NT2/D1 (cell line): Measurements from ENCODE around the gene PPP2R5C.

Experiments
- SUZ12 ChIP-seq: IDR thresholded peaks from 2 replicates; pipeline ENCODE4 v1.6.1; 2011; ENCODE audit not compliant: insufficient read length, insufficient read depth; ENCODE audit errors: extremely low read depth
- YY1 ChIP-seq: IDR thresholded peaks from 2 replicates; pipeline ENCODE4 v1.6.1; 2011; ENCODE audit not compliant: insufficient read length, insufficient read depth

DNA sequence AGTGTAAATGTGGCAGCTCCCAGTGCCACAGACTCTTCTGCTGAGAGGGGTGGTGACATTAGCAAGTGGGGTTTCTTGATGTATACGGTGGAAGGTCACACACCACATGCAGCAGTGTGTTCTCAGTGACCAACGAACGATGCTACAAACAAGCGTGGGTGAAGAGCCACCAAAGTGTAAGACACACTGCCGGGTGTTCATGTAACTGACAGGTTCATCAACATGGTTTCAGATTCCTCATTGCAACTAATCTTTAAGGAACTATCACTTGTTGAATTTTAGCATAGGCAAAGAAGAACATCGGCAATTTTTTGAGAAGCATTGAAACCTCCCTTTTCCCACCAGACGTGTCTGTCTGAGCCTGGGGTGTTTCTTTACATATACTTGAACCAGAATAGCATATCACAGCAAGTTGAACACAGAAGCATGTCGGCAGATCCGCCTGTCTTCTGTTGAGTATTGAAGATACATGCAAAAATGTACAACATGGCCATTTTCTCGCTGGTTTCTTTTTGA, 58.8 kb downstream of the PPP2R5C start:
- TF ChIP-seq SUZ12 = no peak
- TF ChIP-seq YY1 = no peak
